22Rv1 (cell line): ENCODE data around the gene PCDHGA7.

Experiments
- CTCF ChIP-seq: fragments of 450-650 bp; IDR thresholded peaks from 2 replicates; pipeline ENCODE4 v1.5.1; 2017; ENCODE audit warnings: mild to moderate bottlenecking
- ZFX ChIP-seq: fragments of 450-650 bp; IDR thresholded peaks from 2 replicates; pipeline ENCODE4 v1.6.1; 2017; ENCODE audit warnings: antibody characterized with exemption, borderline replicate concordance

- TF ChIP-seq CTCF = no peak
- no peak for TF ChIP-seq ZFX
These were observed 6.1 kb downstream of the PCDHGA7 start for GRCh38 chr5:141388661-141389060.
